GM18909 (cell line): ENCODE results near the gene RBM17.
"Not testable (repeated sequence)": the region's sequence is repeated elsewhere in the genome, so short reads cannot be mapped to it uniquely, and the experiment has no call there.

Experiments used
- ATAC-seq: cut with Tn5 transposase; IDR thresholded peaks from one replicate; pipeline ENCODE4 v1.9.1; 2021; ENCODE audit warnings: mild to moderate bottlenecking; ENCODE audit not compliant: unreplicated experiment, poor library complexity

RBM17 gene

DNA sequence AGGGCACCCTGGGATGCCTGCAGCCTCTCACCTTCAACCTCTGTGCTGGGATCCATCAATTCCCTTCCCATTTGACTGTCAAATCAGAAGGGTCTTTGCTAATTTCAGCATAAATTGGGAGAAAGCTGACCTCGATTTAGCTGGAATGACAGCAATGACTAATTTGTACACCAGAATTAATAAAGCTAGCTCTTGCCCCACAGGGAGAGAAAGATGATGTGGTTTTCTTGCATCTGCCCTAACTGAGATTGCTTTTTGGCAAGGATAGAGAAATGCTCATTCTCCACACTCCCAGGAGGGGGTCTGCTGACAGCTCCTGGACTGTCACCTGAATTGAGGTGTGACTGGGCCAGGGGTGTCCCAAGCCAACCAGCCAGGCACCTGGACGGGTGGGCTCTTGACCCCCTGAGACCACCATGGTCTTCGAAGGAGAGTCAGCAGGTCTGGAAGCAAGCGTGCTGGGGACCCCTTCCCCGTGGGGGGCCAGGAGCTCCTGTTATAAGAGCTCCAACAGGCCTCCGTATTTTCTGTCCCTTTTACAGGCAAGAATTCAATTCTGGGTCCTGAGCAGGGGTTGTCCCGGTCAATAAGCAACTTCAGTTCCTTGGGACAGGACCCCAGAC, 42.1 kb downstream of the RBM17 start:
- ATAC-seq, result no peak

DNA sequence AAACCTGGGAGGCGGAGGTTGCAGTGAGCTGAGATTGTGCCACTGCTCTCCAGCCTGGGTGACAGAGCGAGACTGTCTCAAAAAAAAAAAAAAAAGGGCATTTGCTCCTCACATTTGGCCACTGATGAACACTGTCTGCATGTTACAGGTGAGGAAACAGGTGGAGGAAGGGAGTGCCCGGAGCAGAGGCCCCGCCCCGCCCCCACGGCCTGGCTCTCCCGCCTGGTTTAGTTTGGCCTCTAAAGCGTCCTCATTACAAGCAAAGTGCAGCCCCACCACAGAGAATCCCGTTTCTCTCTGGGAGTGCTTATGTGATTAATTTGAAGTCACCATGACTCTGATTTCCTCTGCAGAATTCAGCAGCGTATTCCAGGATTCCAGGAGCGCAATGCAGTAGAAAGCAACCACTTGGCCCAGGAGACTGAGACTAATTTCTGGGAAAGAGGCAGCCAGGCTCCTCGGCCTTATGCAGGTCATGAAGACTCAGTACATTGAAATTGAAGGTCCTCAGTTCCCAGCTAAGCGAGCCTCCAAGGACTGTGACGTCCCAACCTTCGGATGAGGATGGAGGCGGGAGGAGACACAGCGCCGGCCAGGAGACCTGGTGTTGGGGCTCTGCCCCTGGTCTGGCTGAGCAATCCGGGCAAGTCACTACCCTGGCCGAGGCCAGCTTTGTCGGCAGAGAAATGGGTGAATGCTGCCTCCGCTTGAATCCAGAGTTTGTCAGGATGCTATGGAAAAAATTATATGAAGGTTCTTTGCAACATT, 44.7 kb downstream of the RBM17 start:
- no peak for ATAC-seq

DNA sequence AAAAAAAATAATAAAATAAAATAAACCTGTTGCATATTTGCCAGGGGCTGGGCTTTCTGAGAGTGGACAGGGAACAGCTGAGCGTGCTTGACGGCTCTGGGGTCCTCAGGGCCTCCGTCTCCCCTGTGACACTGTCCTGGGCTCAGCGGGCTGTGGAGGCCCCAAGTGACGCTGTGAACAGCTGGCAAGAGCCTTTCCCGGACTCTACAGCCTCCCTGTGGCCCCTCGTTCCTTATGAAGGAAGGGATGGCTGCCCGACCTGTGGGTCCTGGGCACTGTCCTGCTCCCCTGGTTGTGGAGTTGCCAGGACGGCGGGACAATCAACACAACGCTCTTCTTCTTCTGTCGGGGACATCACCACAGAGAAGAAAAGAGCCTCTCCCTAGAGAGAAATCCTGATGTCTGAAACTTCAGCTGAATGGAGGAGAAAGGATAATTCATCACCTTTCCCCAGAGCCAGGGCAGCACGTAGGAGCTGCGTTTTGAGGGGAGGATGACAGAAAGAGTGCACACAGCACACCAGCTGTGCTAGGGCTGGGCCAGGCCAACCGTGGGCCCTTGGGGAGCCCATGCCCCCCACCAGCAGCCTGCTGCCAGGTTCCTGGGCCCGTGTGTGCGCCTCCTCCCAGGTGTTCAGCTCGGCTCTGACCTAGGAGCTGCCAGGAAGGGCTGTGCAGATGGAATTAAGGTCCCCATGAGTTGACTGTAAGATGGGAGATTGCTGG, 45.4 kb downstream of the RBM17 start:
- ATAC-seq, result no peak

DNA sequence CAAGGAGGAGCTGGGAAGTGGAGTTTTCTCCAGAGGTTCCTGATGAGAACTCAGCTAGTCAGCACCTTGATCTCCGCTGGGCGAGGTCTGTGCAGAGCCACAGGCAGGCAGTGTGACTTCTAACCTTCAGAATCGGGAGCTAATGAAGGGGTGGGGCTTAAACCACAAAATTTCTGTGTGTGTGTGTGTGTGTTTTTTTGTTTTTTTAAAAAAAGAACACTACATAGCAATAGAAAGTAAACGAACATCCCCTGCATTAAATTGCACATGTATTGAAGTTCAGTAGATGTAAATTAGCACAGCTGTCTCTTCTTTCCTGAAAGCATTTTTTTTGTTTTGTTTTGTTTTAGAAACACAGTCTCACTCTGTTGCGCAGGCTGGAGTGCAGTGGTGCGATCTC, 46.2 kb downstream of the RBM17 start:
- peak; percentile 55 for ATAC-seq

GRCh38 chr10:6135589-6136168, 46.8 kb downstream of the RBM17 start:
- ATAC-seq, result no peak

GRCh38 chr10:6136215-6137201, 47.7 kb downstream of the RBM17 start:
- peak; percentile 45 for ATAC-seq

DNA sequence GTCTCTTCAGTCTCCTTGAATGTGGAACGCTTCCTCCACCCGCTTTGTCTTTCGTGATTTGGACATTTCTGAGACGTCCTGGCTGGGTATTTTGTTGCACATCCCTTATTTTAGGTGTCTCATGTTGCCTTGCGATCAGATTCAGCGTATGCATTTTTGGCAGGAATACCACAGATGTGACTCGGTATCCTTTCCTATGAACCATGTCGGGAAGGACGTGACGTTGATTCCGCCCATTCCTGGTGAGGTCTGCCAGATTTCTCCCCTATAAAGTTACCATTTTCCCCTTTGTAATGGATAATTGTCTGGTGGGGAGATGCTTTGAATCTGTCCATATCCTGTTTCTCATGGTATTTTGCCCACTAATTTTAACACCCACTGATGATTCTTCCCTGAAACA, 49.6 kb downstream of the RBM17 start:
- ATAC-seq, result no peak

GRCh38 chr10:6139470-6139869, 50.6 kb downstream of the RBM17 start:
- no peak for ATAC-seq

DNA sequence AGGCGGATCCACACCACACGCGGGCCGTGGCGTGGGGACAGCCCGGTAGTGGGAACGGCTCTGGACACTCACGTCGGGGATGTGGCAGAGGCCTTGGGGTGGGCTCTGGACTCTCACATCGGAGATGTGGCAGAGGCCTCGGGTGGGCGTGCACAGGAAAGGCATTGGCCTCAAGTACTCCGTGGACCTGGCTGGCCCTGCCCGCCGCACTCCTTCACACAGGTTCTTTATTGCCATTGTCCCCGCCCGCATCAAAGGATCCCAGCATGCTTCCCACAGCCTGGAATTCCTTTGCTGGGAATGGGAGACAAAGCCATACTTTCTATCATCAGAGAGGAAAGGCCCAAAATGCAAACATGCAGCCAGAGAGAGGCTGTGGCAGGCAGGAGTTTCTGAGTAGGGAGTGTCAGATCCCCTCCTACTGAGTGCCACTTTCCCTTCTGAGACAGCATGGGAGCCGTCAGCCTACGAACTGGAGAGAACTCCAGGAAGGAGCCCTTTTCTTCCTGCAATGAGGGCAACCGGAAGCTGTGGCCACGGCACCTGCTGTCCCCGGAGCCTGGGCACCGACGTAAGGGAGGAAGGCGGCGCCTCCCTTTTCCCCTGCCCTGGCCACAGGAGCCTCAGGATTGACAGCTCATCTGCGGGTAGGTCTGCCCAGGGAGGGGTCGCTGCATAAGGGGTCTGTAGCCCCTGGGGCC, 51.5 kb downstream of the RBM17 start:
- no peak for ATAC-seq

DNA sequence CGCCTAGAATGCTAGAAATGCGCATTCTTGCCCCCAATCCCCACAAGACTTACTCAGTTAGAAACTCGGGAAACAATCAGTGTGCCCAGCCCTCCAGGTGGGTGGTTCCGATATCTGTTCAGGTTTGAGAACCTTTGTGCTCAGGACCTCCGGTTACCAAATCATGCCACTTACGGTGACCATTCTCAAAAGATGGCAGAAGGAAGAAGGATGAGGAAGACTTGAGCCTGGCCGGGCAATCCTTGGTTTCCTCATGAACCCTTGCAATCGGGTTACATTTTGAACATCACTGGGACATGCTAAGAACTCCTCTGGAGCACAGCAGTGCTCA, 52.1 kb downstream of the RBM17 start:
- peak; percentile 3 for ATAC-seq

DNA sequence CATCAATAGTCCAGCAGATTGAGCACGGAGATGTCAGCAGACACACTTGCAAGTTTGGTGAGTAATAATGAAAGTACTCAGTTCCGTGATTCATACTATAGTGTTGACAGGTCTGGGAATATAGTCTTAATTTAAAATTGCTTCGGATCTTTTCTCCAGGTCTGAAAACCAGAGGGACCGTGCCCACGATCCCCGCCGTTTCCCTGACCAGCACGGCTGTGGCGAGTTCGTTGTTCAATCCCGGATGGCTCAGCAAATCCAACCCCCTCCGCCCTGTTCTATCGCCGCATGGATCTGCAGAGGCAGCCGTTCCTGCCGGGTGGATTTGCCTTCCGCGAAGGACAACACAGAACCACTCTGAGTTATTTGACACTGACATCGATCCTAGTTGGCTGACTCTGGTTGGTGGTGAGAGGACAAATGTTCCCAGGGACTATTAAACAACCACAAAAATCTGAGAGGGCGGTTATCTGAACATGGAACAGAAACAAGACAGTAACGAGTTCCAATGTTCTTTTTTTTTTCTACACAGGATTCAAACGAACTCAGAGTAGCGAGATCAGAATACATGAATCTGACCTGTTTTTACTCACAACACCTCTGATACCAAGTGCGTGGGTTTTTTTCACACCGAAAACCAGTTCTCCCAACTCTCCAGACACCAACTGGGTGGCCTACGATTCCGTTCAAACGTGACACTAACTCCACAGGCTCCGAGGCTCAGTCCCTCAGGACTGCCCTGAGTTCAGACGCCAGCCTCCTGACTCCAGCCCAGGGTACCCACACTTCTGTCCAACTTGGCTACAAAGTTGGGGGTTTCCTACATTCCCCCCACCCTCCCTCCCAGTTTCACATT, 52.7 kb downstream of the RBM17 start:
- peak; percentile 58 for ATAC-seq

DNA sequence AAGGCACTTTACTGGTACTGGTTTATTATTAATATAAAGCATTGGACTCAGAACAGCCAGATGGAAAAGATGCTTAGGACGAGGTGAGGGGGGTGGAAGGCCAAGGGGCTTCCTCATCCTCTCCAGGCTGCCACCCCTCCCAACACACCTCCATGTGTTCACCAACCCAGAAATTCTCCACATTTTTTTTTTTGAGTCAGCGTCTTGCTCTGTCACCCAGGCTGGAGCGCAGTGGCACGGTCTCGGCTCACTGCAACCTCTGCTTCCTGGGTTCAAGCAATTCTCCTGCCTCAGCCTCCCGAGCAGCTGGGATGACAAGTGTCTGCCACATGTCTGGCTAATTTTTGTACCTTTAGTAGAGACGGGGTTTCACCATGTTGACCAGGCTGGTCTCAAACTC, 53.4 kb downstream of the RBM17 start:
- ATAC-seq, result not testable (repeated sequence)

DNA sequence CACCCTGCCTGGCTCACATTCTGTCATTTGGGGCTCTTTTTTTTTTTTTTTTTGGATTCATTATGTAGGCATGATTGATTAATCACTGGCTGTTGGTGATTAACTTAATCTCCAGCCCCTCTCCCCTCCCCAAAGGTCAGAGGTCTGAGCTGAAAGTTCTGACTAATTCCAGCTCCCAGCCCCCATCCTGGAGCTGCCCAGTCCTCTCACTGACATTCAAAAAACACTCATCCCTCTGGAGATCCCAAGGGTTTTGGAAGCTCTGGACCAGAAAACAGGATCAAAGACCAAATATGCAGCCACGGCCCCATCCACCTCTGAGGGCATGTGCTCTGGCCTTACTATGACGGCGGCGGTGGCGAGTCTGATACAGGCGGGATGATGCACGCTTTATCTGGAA, 53.8 kb downstream of the RBM17 start:
- ATAC-seq, result no peak

DNA sequence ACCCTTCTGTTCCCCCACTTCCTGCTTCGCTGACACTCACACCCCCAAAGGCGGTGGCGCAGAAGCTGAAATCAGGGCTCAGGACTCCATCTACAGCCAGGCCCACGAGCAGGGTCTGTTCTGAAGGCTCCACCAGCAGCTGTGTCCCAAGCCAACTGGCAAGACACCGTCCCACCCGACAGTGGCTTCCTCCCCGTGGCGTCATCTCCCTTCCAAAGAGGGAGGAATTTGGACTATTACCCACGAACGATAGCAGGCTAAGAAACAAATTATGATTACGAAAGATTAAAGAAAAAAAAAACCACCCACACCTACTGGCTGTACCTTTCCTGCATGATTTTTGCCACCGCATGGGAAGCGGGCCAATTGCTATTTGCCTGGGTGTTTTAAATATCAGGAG, 54.3 kb downstream of the RBM17 start:
- ATAC-seq, result no peak

- peak; percentile 69 for ATAC-seq
These were observed 55.8 kb downstream of the RBM17 start for GRCh38 chr10:6144406-6145165.

DNA sequence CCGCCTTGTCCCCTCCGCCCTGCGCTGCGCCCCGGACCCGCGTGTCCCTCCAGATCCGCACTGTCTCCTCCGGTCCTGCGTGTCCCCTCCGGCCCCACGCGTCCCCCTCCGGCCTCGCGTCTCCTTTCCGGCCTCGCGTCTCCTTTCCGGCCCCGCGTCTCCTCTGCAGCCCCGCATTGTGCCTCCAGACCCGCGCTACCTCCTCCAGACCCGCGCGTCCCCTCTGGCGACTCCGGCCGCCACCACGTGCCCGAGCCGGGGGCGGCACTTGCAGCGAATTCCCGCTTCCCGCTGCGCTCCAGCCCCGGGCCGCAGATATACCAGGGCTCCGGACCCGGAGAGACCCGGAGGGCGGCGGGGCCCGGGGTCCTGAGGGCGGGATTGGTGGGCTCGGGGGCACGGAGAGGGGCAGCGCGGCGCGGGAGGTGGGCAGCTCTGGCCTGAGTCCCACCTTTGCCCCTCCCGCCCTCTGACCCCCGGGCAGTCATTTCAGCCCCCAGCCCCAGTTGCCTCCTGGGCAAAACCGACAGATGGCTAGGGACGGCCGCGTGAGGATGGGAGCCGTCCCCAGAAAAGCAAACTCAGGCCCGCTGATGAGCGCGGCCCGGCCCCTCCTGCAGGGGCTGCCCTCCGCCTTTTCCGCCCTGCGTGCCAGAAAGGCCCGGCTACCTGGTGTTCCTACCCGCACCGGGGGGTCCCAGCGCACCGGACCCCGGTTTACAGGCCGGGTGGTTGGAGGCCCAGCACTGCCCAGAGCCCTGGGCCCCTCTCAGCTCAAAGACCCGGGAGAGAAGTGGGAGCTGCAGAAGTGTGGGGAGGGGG, 56.5 kb downstream of the RBM17 start:
- ATAC-seq, result peak; percentile 1
